ENCODE results near the gene CTDP1.
"Not testable (repeated sequence)": the region's sequence is repeated elsewhere in the genome, so short reads cannot be mapped to it uniquely, and the experiment has no call there.

Gene CTDP1

DNA sequence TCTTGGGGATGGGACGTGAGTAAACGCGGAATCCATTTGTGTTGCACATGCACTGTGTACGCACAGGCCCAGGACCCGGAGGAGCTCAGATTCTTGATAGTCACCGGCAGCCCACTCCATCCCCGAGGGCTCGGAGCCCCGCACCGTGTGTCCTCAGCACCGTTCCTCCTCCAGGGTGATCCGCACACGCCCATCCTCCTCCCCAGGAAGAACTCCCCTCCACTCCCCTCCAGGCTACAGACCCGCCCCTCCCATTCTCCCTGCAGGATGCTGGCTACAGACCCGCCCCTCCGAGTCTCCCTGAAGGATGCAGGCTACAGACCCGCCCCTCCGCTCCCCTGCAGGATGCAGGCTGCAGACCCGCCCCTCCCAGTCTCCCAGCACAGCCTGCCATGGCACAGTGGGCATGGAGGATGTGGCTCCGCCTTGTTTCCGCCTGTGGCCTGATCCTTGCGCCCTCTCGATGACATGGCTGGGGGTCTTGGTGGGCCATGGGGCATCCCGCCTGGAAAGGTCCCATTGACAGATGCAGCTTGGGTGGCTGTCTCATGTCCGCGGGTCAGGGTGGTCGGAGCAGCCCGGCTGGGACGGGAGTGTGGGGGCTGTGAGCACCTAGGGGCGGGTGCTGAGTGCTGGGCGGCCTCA lies 14.1 kb downstream of the CTDP1 start:
- 78 to 85% methylated on average over 23 to 25 of the region's 31 CpGs for WGBS, 2 experiments (ENCODE audit: insufficient coverage in 2 of 2)
- no peak overlapping the region for H3K27ac ChIP-seq (ENCODE audit: low read depth, low read length, severe bottlenecking)
- H3K4me1 ChIP-seq (ENCODE audit: control insufficient read depth, insufficient read depth, low read length, poor library complexity, severe bottlenecking): peaks cover 5% of the 10 kb centered on the region
- peaks cover 31% of the 10 kb centered on the region for H3K36me3 ChIP-seq (ENCODE audit: control insufficient read depth, insufficient read depth, low read length)
- no peaks in the 10 kb centered on the region for H3K9me3 ChIP-seq (ENCODE audit: control insufficient read depth, low read length)
- no peak overlapping the region for H3K4me3 ChIP-seq (ENCODE audit: extremely low read depth, insufficient read depth, low read length, poor library complexity, severe bottlenecking)

DNA sequence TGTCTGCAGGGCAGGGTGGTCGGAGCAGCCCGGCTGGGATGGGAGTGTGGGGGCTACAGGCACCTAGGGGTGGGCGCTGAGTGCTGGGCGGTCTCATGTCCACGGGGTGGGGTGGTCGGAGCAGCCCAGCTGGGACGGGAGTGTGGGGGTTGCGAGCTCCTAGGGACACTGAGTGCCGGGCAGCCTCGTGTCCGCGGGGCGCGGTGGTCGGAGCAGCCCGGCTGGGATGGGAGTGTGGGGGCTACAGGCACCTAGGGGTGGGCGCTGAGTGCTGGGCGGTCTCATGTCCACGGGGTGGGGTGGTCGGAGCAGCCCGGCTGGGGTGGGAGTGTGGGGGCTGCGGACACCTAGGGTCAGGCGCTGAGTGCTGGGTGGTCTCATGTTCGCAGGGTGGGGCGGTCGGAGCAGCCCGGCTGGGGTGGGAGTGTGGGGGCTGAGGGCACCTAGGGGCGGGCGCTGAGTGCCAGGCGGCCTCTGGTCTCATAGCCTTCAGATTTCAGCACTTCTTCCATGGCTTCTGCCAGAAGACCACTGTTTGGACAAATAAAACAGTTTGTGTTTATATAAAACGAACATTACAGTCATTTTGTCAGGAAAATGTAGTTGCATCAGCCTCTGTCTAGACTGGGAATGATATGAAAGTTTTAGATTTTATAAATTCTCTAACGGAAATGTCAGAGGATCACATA lies 14.7 kb downstream of the CTDP1 start:
- 77 to 96% methylated on average over 2 to 17 of the region's 32 CpGs for WGBS, 2 experiments (ENCODE audit: insufficient coverage in 2 of 2)
- H3K36me3 ChIP-seq (ENCODE audit: control insufficient read depth, insufficient read depth, low read length): peaks cover 31% of the 10 kb centered on the region
- H3K4me1 ChIP-seq (ENCODE audit: control insufficient read depth, insufficient read depth, low read length, poor library complexity, severe bottlenecking); H3K27ac ChIP-seq (ENCODE audit: low read depth, low read length, severe bottlenecking); H3K4me3 ChIP-seq (ENCODE audit: extremely low read depth, insufficient read depth, low read length, poor library complexity, severe bottlenecking); H3K9me3 ChIP-seq (ENCODE audit: control insufficient read depth, low read length): not testable (repeated sequence)

DNA sequence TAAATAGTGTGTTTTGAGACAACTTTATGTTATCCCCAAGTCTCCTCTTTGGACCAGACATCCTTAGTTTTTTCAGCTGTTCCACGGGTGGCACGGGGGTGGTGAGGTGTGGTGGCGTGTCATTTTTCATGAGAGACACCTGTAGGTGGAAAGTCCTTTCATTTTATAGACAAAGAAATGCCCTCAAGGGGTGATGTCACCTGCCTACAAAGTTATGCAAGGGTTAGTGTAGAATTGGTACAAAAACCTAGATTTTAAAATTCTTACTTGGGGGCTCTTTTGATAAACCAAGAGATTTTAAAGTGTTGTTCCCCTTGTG lies 15.3 kb downstream of the CTDP1 start:
- 100% methylated on average over 2 of the region's 3 CpGs; no CpG with 5 or more reads in 1 of the 2 experiments for whole genome bisulfite sequencing, 2 experiments (ENCODE audit: insufficient coverage in 2 of 2)

DNA sequence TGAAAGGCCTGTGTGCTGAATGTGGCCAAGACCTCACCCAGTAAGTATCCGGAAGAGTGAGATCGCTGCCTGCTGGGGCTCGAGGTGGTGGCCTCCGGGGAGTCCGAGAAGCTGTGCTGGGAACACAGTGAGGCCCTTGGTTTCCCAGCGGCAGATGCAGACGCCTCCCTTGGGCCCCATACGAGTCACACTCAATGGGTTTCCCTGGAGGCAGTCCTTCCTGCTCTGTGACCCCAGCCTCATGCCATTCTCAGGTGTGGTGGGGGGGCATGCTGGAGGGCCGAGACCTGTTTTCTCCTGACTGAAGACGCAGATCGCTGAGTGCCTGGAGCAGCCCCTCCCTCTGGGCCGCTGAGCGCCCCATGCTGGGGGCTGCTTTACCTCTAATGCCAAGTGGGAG lies 15.7 kb downstream of the CTDP1 start:
- H3K4me1 ChIP-seq (ENCODE audit: control insufficient read depth, insufficient read depth, low read length, poor library complexity, severe bottlenecking): peaks cover 5% of the 10 kb centered on the region
- H3K36me3 ChIP-seq (ENCODE audit: control insufficient read depth, insufficient read depth, low read length): peaks cover 40% of the 10 kb centered on the region
- WGBS, 2 experiments (ENCODE audit: insufficient coverage in 2 of 2): 85 to 92% methylated on average over 8 to 13 of the region's 13 CpGs
- H3K27ac ChIP-seq (ENCODE audit: low read depth, low read length, severe bottlenecking): no peak overlapping the region
- no peaks in the 10 kb centered on the region for H3K9me3 ChIP-seq (ENCODE audit: control insufficient read depth, low read length)
- no peak overlapping the region for H3K4me3 ChIP-seq (ENCODE audit: extremely low read depth, insufficient read depth, low read length, poor library complexity, severe bottlenecking)

More for the DNA sequence above, 15.3 kb downstream of the CTDP1 start:
- Histone ChIP-seq H3K9me3 (ENCODE audit: control insufficient read depth, low read length) (no peaks in the 10 kb centered on the region), H3K36me3 (ENCODE audit: control insufficient read depth, insufficient read depth, low read length) (peaks cover 36% of the 10 kb centered on the region), H3K4me1 (ENCODE audit: control insufficient read depth, insufficient read depth, low read length, poor library complexity, severe bottlenecking) (peaks cover 5% of the 10 kb centered on the region), H3K4me3 (ENCODE audit: extremely low read depth, insufficient read depth, low read length, poor library complexity, severe bottlenecking) (no peak overlapping the region), H3K27ac (ENCODE audit: low read depth, low read length, severe bottlenecking) (no peak overlapping the region)

DNA sequence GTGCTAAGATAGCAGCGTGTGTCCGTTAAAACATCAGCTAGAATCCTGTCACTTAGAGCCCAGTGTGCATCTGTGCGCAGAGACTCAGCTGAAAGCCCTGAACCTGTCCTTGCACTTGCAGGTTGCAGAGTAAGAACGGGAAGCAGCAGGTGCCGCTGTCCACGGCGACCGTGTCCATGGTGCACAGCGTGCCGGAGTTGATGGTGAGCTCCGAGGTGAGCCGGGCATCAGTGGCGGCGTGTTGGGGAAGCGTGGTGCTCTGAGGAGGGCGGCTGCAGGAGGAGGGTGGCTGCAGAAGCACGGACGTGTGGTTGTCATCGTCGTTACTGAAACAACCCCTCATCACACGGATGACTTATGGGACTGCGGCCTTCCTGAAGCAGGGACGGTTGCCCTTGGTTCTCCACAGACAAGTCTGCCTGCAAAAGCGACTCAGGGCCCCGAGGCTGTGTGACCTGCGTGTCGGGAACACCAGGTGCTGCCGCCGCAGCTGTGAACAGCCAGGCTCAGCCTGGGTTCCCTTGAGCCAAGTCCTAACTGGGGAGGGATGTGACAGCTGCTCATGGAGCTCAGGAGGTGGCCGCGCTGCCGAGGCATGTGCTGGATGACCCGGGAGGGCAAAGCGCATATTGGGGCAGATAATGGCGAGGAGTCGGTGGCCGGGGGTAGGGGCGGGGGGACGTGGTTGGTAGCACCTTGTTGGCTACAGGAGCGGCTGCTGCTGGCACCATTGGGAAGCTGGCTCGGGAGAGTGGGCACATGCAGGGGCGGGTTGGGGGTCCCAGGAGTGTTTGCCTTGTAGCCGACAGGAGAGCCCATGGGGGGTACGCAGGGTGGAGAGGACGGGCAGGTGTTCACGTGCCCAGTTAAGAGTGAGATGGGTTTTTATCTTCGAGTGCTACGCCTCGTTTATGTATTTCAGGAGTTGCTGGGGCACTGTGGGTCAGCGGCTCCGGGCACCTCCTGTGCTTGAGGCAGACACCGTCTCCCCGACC lies 16.6 kb downstream of the CTDP1 start:
- Histone ChIP-seq H3K4me1 (ENCODE audit: control insufficient read depth, insufficient read depth, low read length, poor library complexity, severe bottlenecking) (peaks cover 5% of the 10 kb centered on the region), H3K4me3 (ENCODE audit: extremely low read depth, insufficient read depth, low read length, poor library complexity, severe bottlenecking) (no peak overlapping the region), H3K27ac (ENCODE audit: low read depth, low read length, severe bottlenecking) (no peak overlapping the region), H3K36me3 (ENCODE audit: control insufficient read depth, insufficient read depth, low read length) (peaks cover 49% of the 10 kb centered on the region), H3K9me3 (ENCODE audit: control insufficient read depth, low read length) (no peaks in the 10 kb centered on the region)
- WGBS, 2 experiments (ENCODE audit: insufficient coverage in 2 of 2): 93 to 95% methylated on average over 45 to 53 of the region's 53 CpGs

DNA sequence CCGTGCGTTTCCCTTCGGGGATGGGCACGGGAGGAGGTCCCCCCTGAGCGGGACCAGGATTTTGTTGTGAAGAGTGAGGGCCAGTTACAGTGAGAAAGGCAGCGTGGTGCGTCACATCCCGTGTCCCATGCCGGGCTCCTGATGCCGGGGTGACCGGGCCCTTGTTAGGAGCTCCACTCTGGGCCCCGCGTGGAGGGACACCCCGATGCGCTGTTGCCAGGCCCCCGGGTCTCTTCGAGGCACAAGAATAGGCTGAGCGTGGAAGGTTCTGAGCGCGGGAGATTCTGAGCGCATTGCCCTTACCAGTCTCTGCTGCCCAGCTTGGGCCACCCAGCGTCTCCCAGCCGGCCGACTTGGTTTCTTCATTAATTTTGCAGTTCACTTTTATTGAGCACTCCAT lies 17.6 kb downstream of the CTDP1 start:
- WGBS, 2 experiments (ENCODE audit: insufficient coverage in 2 of 2): 92 to 94% methylated on average over 20 to 22 of the region's 24 CpGs
- H3K4me1 ChIP-seq (ENCODE audit: control insufficient read depth, insufficient read depth, low read length, poor library complexity, severe bottlenecking): peaks cover 5% of the 10 kb centered on the region
- H3K27ac ChIP-seq (ENCODE audit: low read depth, low read length, severe bottlenecking): no peak overlapping the region
- H3K4me3 ChIP-seq (ENCODE audit: extremely low read depth, insufficient read depth, low read length, poor library complexity, severe bottlenecking): no peak overlapping the region
- peaks cover 58% of the 10 kb centered on the region for H3K36me3 ChIP-seq (ENCODE audit: control insufficient read depth, insufficient read depth, low read length)
- no peaks in the 10 kb centered on the region for H3K9me3 ChIP-seq (ENCODE audit: control insufficient read depth, low read length)

DNA sequence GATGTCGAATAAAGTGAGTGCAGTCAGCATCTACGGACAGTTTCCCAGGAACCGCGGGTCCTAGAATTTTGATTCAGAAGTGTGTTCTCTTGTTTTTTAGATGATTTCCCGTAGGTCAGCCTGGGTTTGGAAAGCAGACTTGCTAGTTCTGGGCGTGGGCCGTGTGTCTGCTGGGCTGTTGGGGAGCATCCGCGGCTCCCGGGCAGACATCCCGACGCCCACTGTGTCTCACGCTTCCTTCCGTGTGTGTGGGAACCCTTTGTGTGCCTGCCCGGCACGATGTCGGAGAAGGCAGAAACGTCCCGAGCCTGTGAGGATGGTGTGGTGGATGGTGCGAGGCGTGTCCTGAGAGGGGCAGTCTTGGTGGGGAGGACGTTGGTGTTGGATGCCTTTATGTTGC lies 18.4 kb downstream of the CTDP1 start:
- WGBS, 2 experiments (ENCODE audit: insufficient coverage in 2 of 2): 96 to 97% methylated on average over 18 to 22 of the region's 22 CpGs
- Histone ChIP-seq H3K27ac (ENCODE audit: low read depth, low read length, severe bottlenecking) (no peak overlapping the region), H3K9me3 (ENCODE audit: control insufficient read depth, low read length) (no peaks in the 10 kb centered on the region), H3K4me1 (ENCODE audit: control insufficient read depth, insufficient read depth, low read length, poor library complexity, severe bottlenecking) (peaks cover 5% of the 10 kb centered on the region), H3K36me3 (ENCODE audit: control insufficient read depth, insufficient read depth, low read length) (peaks cover 58% of the 10 kb centered on the region), H3K4me3 (ENCODE audit: extremely low read depth, insufficient read depth, low read length, poor library complexity, severe bottlenecking) (no peak overlapping the region)

DNA sequence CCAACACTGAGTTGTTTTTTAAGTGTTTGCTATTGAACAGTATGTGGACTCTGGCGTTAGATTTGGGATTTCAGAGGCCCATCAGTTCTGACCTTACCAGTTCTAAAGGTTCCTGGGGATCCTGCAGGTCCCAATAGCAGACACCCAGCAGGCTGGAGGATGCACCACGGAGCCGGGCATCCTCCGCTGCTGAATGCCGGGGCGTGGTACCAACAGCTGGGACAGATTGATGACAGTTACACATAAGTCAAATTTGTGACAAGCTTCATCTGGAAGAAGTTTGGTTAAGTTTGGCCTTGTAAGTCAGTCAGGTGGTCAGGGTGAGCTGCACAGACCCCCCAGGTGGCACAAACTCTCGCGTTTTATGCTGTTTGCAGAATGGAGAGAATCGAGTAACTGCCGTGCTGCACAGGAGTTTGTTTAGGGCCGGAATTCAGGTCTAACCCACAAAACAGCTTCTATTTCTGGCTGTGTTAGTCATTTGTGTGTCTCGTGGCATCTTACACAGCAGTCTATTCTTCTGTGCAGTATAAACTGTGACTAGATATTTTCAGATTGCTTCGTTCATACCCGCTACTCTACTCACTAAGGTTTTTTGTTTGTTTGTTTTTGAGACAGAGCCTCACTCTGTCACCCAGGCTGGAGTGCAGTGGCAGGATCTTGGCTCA lies 19.2 kb downstream of the CTDP1 start:
- WGBS, 2 experiments (ENCODE audit: insufficient coverage in 2 of 2): 95 to 99% methylated on average over 9 to 14 of the region's 14 CpGs
- Histone ChIP-seq H3K4me1 (ENCODE audit: control insufficient read depth, insufficient read depth, low read length, poor library complexity, severe bottlenecking) (peaks cover 5% of the 10 kb centered on the region), H3K36me3 (ENCODE audit: control insufficient read depth, insufficient read depth, low read length) (peaks cover 63% of the 10 kb centered on the region), H3K27ac (ENCODE audit: low read depth, low read length, severe bottlenecking) (no peak overlapping the region), H3K4me3 (ENCODE audit: extremely low read depth, insufficient read depth, low read length, poor library complexity, severe bottlenecking) (no peak overlapping the region), H3K9me3 (ENCODE audit: control insufficient read depth, low read length) (no peaks in the 10 kb centered on the region)

DNA sequence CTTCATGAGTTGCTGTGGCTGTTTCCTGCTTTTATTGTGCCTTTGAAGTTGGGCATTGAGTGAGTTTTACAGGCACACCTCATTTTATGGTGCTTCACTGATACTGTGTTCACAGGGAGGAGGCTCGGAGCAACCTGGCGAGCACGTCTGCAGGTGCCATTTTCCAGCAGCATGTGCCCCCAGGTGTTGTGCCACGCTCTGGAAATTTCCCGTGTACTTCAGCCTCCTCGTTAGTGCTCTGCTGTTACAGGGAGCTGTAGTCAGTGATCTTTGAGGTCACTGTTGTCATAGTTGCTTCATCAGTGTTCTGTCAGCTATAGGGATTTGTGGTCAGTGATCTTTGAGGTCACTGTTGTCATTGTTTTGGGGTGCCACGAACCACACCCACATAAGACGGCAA lies 20.1 kb downstream of the CTDP1 start:
- H3K4me3 ChIP-seq (ENCODE audit: extremely low read depth, insufficient read depth, low read length, poor library complexity, severe bottlenecking): no peak overlapping the region
- H3K36me3 ChIP-seq (ENCODE audit: control insufficient read depth, insufficient read depth, low read length): peaks cover 71% of the 10 kb centered on the region
- H3K9me3 ChIP-seq (ENCODE audit: control insufficient read depth, low read length): no peaks in the 10 kb centered on the region
- WGBS, 2 experiments (ENCODE audit: insufficient coverage in 2 of 2): 96 to 97% methylated on average over 6 to 8 of the region's 8 CpGs
- H3K27ac ChIP-seq (ENCODE audit: low read depth, low read length, severe bottlenecking): no peak overlapping the region
- H3K4me1 ChIP-seq (ENCODE audit: control insufficient read depth, insufficient read depth, low read length, poor library complexity, severe bottlenecking): peaks cover 3% of the 10 kb centered on the region

DNA sequence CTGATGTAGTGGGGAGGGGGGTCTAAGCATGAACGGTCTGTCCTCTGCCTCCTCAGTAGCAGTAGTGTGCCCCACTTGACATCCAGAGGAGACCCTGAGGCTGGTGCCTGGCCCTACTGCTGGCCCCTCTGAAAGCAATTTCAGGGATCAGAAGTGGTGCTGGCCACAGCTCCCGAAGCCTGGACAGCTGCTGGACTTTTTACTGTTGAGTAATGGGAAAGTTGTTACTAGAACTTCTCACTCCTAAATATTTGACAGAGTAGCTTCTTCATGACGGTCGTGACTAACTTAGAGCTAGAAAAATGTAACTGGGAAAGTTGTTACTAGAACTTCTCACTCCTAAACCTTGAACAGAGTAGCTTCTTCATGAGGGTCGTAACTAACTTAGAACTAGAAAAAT lies 23.3 kb downstream of the CTDP1 start:
- H3K9me3 ChIP-seq (ENCODE audit: control insufficient read depth, low read length): no peaks in the 10 kb centered on the region
- WGBS, 2 experiments (ENCODE audit: insufficient coverage in 2 of 2): 100% methylated on average over 1 of the region's 5 CpGs
- no peak overlapping the region for H3K4me3 ChIP-seq (ENCODE audit: extremely low read depth, insufficient read depth, low read length, poor library complexity, severe bottlenecking)
- peaks cover 3% of the 10 kb centered on the region for H3K4me1 ChIP-seq (ENCODE audit: control insufficient read depth, insufficient read depth, low read length, poor library complexity, severe bottlenecking)
- no peak overlapping the region for H3K27ac ChIP-seq (ENCODE audit: low read depth, low read length, severe bottlenecking)
- peaks cover 78% of the 10 kb centered on the region for H3K36me3 ChIP-seq (ENCODE audit: control insufficient read depth, insufficient read depth, low read length)
